MCF 10A (cell line): ENCODE measurements around the gene TFAP2B. TPM values are rescaled to one million over a fixed set of nuclear protein-coding genes. Genes with fewer than 3 reads are reported as not detected.
A peak's percentile ranks its signal among the peaks of the same experiment; 100 is the strongest.

ENCODE experiments used
- BruUV-seq: library from RNA; stranded (reverse); fragments of 400-500 nt; replicated peaks from 2 replicates; lab custom pipeline; 2021; lab: Mats Ljungman, UMichigan
- CTCF ChIA-PET: fragments of 300-600 bp; sonication (Branson Sonifier 250); formaldehyde crosslinking; extraction: SDS; loops from one replicate; lab custom pipeline; 2021; ENCODE audit warnings: antibody characterized with exemption, inconsistent platforms; lab: Yijun Ruan, JAX
- POLR2A ChIA-PET: fragments of 300-600, 350-650 bp; sonication (Branson Sonifier 250); formaldehyde crosslinking; extraction: SDS; loops from one replicate; lab custom pipeline; 2020; ENCODE audit warnings: antibody characterized with exemption, inconsistent platforms; lab: Yijun Ruan, JAX
- DNase-seq: peaks from one replicate; pipeline ENCODE4 v3.0.0-alpha.2; 2018; ENCODE audit not compliant: unreplicated experiment
- H3K27ac Mint-ChIP-seq: one replicate; pipeline ENCODE4 v1.8.0; 2022; ENCODE audit warnings: mild to moderate bottlenecking, low read depth, mixed read lengths; ENCODE audit not compliant: unreplicated experiment
- H3K27me3 Mint-ChIP-seq: one replicate; pipeline ENCODE4 v1.8.0; 2022; ENCODE audit warnings: mixed read lengths; ENCODE audit not compliant: insufficient read depth, unreplicated experiment
- H3K36me3 Mint-ChIP-seq: one replicate; pipeline ENCODE4 v1.8.0; 2022; ENCODE audit warnings: mild to moderate bottlenecking, moderate library complexity, mixed read lengths; ENCODE audit not compliant: insufficient read depth, unreplicated experiment
- H3K4me1 Mint-ChIP-seq: one replicate; pipeline ENCODE4 v1.8.0; 2022; ENCODE audit warnings: mixed read lengths; ENCODE audit not compliant: insufficient read depth, unreplicated experiment
- H3K4me3 Mint-ChIP-seq: one replicate; pipeline ENCODE4 v1.8.0; 2022; ENCODE audit warnings: mild to moderate bottlenecking, moderate library complexity, mixed read lengths; ENCODE audit not compliant: unreplicated experiment
- H3K9me3 Mint-ChIP-seq: one replicate; pipeline ENCODE4 v1.8.0; 2022; ENCODE audit warnings: mixed read lengths; ENCODE audit not compliant: unreplicated experiment
- intact Hi-C: fragments of 100-400 bp; cut with micrococcal nuclease; formaldehyde crosslinking; loops from 2 replicates; pipeline ENCODE4 v1.14.1; 2022
- total RNA-seq: library from RNA; stranded (reverse); gene quantifications from 2 replicates; pipeline ENCODE4 v1.2.3, GENCODE V29; 2022
- TF ChIP-seq, protein P1 (sequence below): fragments of 200-600 bp; IDR thresholded peaks from one replicate; pipeline ENCODE4 v1.8.0; 2022; ENCODE audit warnings: antibody characterized with exemption, mild to moderate bottlenecking; ENCODE audit not compliant: unreplicated experiment

Gene TFAP2B
- total RNA-seq, 1 experiment from 2014 or later = not detected

GRCh38 chr6:50791900-50792508 lies 26.7 kb upstream of the TFAP2B start:
- Mint-ChIP-seq H3K27ac (no peak overlapping the region), H3K36me3 (no peaks in the 10 kb centered on the region), H3K27me3 (peaks cover 25% of the 10 kb centered on the region), H3K9me3 (no peaks in the 10 kb centered on the region), H3K4me1 (no peaks in the 10 kb centered on the region), H3K4me3 (no peak overlapping the region)
- CTCF ChIA-PET = interaction anchor here (0.6 kb wide), 1 partner anchor 663 kb away, joined by 3 read pairs; no protein-coding TSS in a partner anchor
- peak; percentile 68 for DNase-seq
- no TSS peak for BruUV-seq
- POLR2A ChIA-PET = no interaction called here
- TF ChIP-seq, protein P1, sequence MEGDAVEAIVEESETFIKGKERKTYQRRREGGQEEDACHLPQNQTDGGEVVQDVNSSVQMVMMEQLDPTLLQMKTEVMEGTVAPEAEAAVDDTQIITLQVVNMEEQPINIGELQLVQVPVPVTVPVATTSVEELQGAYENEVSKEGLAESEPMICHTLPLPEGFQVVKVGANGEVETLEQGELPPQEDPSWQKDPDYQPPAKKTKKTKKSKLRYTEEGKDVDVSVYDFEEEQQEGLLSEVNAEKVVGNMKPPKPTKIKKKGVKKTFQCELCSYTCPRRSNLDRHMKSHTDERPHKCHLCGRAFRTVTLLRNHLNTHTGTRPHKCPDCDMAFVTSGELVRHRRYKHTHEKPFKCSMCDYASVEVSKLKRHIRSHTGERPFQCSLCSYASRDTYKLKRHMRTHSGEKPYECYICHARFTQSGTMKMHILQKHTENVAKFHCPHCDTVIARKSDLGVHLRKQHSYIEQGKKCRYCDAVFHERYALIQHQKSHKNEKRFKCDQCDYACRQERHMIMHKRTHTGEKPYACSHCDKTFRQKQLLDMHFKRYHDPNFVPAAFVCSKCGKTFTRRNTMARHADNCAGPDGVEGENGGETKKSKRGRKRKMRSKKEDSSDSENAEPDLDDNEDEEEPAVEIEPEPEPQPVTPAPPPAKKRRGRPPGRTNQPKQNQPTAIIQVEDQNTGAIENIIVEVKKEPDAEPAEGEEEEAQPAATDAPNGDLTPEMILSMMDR = peak; percentile 72
- intact Hi-C loops = loop anchor here (1.0 to 2.0 kb wide), 2 partner anchors 136 to 663 kb away; no protein-coding TSS in a partner anchor

DNA sequence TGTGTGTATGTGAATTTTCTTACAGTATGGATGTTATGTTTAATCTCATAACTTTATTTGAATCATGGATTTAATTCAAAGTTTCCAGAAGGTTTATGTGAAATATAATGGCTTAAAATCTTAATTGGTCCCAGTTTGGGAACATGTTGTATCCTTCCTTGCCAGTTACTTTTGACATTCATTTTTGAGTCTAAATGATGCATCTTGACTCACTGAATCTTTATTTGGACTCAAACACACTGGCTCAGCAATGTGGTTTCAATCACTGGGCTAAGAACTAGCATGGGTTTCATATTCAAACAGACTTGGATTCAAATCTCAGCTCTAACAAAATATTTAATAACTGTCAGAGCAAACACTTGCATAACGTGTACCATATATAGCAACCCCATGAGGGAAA lies 25.9 kb upstream of the TFAP2B start:
- POLR2A ChIA-PET = no interaction called here
- intact Hi-C loops = loop anchor here (1.0 to 2.0 kb wide), 2 partner anchors 136 to 664 kb away; no protein-coding TSS in a partner anchor
- no peaks in the 10 kb centered on the region for H3K9me3 Mint-ChIP-seq
- no peak overlapping the region for H3K27ac Mint-ChIP-seq
- CTCF ChIA-PET = interaction anchor here (0.6 to 2.5 kb wide), 3 partner anchors 16 to 648 kb away, joined by 3 to 8 read pairs (median 4); no protein-coding TSS in a partner anchor
- TF ChIP-seq, protein P1 = no peak
- H3K4me3 Mint-ChIP-seq = no peak overlapping the region
- no TSS peak for BruUV-seq
- no peaks in the 10 kb centered on the region for H3K36me3 Mint-ChIP-seq
- no peaks in the 10 kb centered on the region for H3K4me1 Mint-ChIP-seq
- H3K27me3 Mint-ChIP-seq = peaks cover 32% of the 10 kb centered on the region
- DNase-seq = no peak

GRCh38 chr6:50795574-50795973 lies 23.1 kb upstream of the TFAP2B start:
- peaks cover 33% of the 10 kb centered on the region for H3K27me3 Mint-ChIP-seq
- POLR2A ChIA-PET = no interaction called here
- intact Hi-C loops = no loop called here
- H3K4me1 Mint-ChIP-seq = no peaks in the 10 kb centered on the region
- no peak overlapping the region for H3K27ac Mint-ChIP-seq
- H3K9me3 Mint-ChIP-seq = no peaks in the 10 kb centered on the region
- BruUV-seq = no TSS peak
- CTCF ChIA-PET = interaction anchor here (0.6 to 1.0 kb wide), 6 partner anchors 13 to 1141 kb away, joined by 3 to 5 read pairs (median 4); no protein-coding TSS in a partner anchor
- no peak for DNase-seq
- H3K36me3 Mint-ChIP-seq = no peaks in the 10 kb centered on the region
- TF ChIP-seq, protein P1 = no peak
- H3K4me3 Mint-ChIP-seq = no peak overlapping the region

DNA sequence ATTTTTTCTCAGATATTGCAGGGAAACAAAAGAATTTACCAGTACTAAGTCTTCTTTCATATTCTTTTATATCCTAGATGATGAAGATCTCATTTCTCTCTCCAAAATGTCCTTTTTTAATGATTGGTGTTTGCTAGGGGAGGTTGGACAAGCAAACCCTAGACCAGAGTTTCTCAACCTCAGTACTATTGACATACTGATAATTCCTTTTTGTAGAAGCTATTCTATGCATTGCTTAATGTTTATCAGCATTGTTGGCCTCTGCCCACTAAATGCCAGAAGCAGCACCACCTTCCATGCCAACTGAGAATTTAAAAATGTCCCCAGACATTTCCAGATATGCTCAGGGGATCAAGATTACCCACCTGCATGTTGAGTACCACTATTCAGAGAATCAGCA lies 14.4 kb upstream of the TFAP2B start:
- Mint-ChIP-seq H3K27me3 (no peaks in the 10 kb centered on the region), H3K27ac (no peak overlapping the region), H3K9me3 (no peaks in the 10 kb centered on the region), H3K36me3 (no peaks in the 10 kb centered on the region), H3K4me1 (no peaks in the 10 kb centered on the region), H3K4me3 (no peak overlapping the region)
- TF ChIP-seq, protein P1 = no peak
- ChIA-PET CTCF (interaction anchor here (0.5 to 0.6 kb wide), 2 partner anchors 34 to 546 kb away, joined by 3 read pairs; no protein-coding TSS in a partner anchor), POLR2A (no interaction called here)
- intact Hi-C loops = no loop called here
- no peak for DNase-seq
- no TSS peak for BruUV-seq
